NCI-H510A treated with DMSO at 0.1 percent for 48 hours (cell line): ENCODE results near the gene ECSIT.

Experiments
- DNase-seq: peaks from one replicate; lab custom pipeline; 2025; lab: John Stamatoyannopoulos, UW

The ECSIT gene

GRCh38 chr19:11550265-11550664 lies 21.3 kb upstream of the ECSIT start:
- DNase-seq, result no peak

DNA sequence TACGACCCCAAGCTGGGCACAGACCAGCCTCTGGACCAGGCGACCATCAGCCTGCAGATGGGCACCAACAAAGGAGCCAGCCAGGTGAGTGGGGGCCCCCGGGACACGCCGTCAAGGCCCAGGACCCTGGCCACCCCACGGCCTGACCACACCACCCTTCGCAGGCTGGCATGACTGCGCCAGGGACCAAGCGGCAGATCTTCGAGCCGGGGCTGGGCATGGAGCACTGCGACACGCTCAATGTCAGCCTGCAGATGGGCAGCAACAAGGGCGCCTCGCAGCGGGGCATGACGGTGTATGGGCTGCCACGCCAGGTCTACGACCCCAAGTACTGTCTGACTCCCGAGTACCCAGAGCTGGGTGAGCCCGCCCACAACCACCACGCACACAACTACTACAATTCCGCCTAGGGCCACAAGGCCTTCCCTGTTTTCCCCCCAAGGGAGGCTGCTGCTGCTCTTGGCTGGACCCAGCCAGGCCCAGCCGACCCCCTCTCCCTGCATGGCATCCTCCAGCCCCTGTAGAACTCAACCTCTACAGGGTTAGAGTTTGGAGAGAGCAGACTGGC lies 20.5 kb upstream of the ECSIT start:
- no peak for DNase-seq

DNA sequence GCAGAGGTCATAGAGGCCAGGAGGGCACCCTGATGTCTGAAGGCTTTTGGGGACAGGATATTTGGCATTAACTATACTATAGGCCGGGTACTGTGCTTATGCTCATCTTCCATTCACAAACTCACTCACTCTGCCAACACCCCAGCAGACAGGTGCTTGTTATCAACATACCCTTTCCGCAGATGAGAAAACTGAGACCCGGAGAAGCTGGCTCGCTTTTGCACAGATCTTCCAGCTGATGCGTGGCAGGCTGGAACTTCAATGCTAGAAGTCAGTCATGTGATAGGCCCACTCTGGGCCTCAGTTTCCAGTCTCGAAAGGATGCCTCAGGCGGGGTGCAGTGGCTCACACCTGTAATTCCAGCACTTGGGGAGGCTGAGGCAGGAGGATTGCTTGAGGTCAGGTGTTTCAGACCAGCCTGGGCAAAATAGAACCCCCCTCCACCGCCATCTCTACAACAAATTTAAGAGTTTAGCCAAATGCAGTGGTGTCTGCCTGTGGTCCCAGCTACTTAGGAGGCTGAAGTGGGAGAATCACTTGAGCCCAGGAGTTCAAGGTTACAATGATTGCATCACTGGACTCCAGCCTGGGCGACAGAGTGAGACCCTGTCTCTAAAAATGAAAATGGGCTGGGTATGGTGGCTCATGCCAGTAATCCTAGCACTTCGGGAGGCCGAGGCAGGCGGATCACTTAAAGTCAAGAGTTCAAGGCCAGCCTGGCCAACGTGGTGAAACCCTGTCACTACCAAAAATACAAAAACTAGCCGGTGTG lies 19.2 kb upstream of the ECSIT start:
- no peak for DNase-seq

- DNase-seq, result no peak
Measured at GRCh38 chr19:11541238-11541637, 12.3 kb upstream of the ECSIT start.

GRCh38 chr19:11540645-11541044 lies 11.7 kb upstream of the ECSIT start:
- DNase-seq, result no peak

GRCh38 chr19:11539495-11540365 lies 10.8 kb upstream of the ECSIT start:
- DNase-seq, result no peak

GRCh38 chr19:11538232-11539036 lies 9.5 kb upstream of the ECSIT start, which contains the start of gene CNN1:
Gene CNN1, plus strand, starts transcription at chr19:11538851. Its CDS starts 77 bp downstream, at chr19:11538928.
- DNase-seq, result no peak

- peak; percentile 63 for DNase-seq
Measured at GRCh38 chr19:11535792-11536595, 7.1 kb upstream of the ECSIT start.

DNA sequence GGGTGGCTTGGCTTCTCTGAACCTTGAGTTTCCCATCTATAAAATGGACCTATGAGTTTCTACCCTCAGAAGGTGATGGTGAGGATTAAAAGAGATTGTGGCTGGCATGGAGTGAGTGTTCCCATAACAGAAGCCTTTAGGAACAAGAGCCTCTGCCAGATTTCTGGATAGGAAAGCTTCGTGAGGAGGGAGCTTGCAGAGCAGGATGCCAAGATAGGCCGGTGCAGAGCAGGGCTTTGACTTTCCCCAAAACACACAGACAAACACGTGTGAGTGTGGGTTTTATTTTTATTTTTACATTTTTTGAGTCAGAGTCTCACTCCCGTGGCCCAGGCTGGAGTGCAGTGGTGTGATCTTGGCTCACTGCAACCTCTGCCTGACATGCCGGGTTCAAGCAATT lies 6.0 kb upstream of the ECSIT start:
- no peak for DNase-seq

DNA sequence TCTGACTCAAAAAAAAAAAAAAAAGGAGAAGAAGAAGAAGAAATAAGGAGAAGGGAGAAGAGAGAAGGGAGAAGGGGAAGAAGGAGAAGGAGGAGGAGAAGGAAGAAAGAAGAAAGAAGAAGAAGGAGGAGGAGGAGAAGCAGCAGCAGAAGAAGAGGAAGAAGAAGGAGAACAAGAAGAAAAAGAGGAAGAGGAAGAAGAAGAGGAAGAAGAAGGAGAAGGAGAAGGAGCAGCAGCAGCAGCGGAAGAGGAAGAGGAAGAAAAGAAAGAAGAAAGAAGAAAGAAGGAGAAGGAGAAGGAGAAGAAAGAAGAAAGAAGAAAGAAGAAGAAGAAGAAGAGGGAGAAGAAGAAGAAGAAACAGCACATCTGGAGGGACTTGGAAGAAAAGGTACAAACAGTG lies 5.6 kb upstream of the ECSIT start:
- DNase-seq, result no peak

GRCh38 chr19:11530432-11530831 lies 1.5 kb upstream of the ECSIT start:
- DNase-seq, result peak; percentile 86

DNA sequence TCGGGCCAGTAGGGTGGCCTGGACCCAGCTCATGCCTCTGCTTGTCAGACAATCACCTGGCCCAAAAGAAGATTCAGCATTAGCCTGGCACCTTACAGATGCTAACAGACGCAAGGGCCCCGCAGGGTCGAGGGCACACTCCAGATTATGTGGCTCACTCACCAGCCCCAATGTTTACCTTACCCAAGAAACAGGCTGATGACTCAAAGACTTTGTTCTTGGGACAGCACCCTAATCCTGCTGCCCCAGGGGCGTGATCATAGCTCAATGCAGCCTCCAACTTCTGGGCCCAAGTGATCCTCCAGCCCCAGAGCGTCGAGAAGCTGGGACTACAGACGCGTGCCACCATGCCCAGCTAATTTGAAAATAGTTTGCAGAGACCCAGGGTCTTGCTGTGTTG lies 9.8 kb downstream of the ECSIT start:
- DNase-seq, result no peak

- no peak for DNase-seq
Measured at GRCh38 chr19:11513946-11514345, 15.0 kb downstream of the ECSIT start.

DNA sequence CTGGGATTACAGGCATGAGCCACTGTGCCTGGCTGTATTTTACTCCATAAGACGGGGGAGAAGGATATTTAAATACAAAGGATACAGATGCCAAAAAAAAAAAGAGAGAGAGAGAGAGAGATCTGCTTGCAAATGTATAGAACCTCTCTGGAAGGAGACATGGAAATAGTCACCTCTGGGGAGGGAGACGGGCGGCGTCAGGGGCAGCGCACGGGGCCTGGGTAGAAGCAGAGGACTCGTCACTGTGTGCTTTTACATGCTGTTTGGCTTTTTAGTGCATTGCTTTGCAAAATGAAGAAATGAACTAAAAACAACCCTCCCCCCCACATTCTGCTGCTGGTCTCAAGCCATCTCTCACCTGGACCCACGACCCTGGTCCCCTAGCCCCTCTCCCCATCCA lies 18.5 kb downstream of the ECSIT start:
- DNase-seq, result no peak

DNA sequence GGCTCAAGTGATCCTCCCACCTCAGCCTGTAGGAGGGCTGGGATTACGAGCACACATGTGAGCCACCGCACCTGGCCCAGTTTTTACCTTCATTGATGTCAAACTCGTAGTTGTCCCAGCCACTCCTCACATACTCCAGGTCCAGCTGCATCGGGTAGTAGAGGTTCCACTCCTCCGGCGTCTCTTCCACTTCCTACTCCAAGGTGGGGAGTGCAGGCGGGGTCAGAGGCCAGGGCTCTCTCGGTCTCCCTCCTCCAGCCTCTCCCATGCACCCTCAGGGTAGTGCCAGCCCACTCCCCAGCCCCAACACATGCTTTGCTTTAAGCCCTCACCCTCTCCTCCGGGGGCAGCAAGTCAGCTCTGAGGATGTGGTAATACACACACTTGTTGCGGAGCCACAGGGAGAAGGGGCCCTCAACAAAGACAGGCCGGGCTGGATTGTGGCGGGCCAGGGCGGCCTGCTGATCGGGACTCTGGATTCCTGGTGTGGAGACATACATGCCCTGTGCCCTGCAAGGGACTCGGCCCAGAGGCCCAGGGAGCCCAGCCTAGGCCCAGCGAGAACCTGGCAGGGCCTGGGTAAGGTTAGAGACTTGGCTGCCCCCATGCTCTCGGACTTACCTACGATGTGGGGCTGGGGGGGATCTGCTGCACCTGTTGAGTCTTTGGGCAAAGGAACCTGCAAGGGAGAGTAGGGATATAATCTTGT lies 21.4 kb downstream of the ECSIT start:
- no peak for DNase-seq

GRCh38 chr19:11506967-11507366 lies 22.0 kb downstream of the ECSIT start:
- no peak for DNase-seq

- DNase-seq, result no peak
Measured at GRCh38 chr19:11506101-11506555, 22.8 kb downstream of the ECSIT start.

GRCh38 chr19:11505504-11506100 lies 23.3 kb downstream of the ECSIT start, which contains the start of gene ZNF653:
Gene ZNF653, minus strand, starts transcription at chr19:11505839. Its CDS starts 53 bp downstream, at chr19:11505786.
- peak; percentile 96 for DNase-seq

DNA sequence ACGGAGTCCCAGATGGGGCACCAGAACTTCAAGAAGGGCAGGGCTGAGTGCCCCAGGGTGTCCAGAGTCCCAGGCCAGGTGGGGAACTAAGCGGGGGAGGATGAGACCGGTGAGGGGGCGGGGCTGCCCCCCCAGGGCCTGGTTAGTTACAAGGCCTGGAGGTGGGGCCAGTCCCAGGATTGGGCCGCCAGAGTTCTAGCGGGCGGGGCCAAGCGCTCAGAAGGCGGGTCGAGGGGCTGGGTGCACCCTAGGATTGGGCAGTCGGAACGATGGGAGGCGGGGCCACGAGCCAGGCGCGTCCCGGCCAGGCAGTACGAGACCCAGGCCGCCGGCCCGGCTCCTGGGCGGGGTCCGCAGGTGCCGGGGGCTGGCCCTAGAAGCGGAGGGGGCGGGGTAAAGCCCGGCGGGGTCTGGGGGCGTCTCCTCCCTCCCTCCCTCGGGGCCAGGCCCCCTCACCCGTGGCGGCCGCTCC lies 23.9 kb downstream of the ECSIT start:
- peak; percentile 93 for DNase-seq
